Inflammatory macrophage (primary cell): ENCODE measurements around the gene TBC1D14.

Experiments used
- DNase-seq, 2 donors: peaks; one replicate each; pipeline ENCODE4 v3.0.0-alpha.2; 2020 to 2022

TBC1D14 gene

DNA sequence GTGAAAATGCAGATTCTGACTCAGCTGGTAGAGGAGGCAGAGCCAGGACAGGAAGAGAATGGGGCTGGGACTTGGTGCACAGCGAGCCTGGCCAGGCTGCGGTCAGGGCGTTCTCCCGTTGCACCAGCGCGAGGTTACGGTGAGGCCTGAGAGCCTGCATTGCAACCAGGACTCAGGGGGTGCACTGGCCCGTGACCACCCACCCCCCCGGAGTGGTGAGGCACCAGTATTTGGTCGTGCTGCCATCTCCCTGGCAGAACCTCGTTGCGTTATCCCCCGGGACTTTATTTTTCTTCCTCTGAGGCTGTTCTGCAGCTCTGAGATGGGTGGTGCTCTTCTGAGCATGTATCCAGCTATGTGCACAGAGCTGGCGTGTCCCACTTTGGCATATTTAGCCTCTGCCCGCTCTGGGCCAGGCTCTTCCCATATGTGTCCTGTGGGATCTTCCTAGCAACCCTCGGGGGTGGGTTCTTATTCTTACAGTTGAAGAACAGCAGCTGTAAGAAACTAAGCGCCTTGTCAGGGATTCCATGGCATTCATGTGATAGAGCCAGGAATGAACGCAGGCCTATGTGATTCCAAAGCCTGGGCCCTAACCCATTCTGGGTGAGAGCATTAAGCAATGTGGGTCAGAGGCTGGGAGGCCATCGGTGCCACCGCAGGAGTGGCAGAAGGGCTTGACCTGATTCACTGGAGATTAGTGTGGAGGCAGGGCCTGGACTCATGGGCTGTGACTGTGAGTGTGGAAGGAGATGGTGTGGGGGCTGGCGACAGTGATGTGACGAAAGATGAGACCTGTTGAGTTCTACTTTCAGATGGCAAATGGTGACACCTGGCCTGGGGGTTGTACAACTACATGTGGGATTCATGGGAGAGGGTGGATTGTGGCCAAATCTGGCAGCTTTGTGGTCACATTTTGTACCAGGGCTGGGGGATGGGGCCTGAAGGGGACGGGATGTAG lies 136.6 kb downstream of the TBC1D14 start:
- no peak for DNase-seq

DNA sequence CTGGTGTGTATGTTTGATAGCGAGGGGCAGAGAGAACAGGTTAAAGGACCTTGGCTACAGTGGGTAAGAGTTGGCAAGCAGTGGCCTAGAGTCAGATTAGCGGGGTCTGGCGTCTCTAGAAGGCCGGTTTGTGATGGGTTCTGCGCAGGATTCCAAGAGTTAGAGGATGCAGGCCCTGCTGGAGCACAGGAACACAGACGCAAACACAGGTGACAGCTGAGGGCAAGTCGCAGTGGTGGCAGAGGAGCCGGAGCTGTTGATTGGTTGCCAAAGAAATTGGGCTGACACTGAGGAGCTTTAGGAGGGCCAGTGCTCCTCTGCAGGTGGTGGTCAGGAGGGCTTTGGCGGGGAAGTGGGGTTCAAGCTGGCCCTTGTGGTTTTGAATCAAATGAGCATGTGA lies 137.3 kb downstream of the TBC1D14 start:
- no peak for DNase-seq

DNA sequence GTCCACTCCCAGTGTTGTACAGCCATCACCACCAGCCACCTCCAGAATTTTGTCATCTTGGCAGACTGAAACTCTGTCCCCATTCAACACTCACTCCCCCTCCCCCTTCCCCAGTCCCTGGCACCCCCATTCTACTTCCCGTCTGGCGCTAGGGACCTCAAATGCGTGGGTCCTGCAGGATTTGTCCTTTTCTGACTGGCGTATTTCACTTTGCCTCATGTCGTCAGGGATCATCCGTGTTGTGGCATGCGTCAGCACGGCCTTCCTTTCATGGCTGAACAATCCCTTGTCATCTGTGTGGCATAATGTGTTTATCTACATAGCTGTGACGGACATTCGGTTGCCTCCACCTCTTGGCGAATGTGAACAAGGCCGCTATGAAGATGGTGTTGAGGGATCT lies 139.0 kb downstream of the TBC1D14 start:
- no peak for DNase-seq

DNA sequence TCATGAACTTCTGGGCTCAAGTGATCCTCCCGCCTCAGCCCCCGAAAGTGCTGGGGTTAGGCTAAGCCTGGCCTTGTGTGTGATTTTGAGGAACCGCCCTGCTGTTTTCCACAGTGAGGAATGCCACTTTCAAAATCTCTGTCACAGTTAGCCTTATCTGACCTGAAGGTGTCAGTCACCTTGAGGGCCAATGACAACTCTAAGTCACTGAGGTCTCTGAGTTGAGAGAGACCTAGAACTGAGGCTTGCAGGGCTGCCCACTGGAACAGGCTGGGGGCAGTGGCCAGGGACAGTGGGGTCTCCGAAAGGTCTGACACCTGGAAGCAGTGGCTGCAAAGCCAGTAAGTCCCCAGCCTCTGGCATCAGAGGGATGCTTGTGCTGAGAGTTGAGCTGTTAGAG lies 139.7 kb downstream of the TBC1D14 start:
- no peak for DNase-seq

DNA sequence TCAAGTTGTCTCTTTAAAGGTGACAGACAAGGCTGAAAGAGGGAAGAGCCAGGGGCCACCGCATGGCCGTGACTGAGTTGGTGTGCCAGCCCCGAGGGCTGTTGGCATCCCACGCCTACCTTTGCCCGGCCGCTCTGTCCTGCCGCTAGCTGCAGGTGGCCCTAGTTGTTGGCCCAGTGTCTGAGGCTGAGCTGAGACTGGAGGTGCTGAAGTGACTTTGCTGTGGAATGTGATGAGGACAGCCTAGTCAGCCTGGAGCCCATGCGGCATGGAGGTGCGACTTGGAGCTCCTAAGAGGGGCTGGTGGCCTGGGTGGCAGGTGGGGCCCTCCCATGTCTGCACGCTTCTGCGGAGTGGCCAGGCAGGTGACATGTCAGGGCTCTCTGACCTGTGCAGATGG lies 140.1 kb downstream of the TBC1D14 start:
- no peak for DNase-seq

DNA sequence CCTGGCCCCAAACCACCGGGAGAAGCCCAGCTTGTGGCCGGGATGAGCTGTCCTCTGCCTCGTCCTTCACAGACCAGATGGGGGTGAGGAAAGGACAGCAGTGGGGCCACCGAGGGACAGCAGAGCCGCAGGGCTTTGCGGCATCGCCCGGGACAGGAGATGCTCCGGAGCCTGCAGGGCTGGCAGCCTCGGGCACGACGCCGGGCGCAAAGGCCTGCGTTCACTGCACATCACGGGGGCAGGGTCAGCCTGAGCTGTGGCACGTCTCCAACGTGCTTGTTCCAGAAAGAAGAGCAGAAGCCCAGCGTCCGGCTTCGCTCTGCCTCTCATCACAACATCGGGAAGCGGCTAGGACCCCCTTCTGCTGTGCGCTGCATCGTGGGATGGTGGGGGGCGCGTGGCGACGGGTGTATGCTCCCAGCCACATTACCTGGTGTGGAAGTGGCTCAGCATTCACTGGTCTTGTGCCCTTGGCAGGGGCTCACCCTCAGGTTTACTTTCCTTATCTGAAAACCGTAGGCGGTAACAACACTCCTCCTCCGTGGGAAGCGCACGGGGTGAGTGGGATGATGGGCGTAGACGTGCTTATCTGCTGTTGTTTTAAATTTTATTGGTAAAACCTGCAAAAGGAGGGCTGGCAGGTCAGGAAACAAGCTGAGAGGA lies 141.0 kb downstream of the TBC1D14 start:
- no peak for DNase-seq

DNA sequence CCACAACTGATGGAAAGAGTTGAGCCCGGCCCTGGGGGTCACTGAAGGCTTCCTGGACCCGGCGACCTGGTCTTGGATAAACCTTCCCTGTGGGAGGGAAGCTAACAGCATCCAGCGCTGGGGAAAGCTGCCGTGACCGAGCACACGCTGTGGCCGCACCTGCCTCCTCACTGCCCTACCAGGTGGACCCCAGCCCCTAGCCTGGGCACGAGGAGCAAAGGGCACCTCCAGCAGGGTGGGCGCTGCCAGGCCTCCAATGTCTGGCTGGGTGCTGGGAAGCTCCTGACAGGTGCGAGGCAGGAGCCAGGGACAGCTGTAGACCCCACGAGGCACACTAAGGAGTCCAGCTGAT lies 141.5 kb downstream of the TBC1D14 start:
- DNase-seq: no peak

DNA sequence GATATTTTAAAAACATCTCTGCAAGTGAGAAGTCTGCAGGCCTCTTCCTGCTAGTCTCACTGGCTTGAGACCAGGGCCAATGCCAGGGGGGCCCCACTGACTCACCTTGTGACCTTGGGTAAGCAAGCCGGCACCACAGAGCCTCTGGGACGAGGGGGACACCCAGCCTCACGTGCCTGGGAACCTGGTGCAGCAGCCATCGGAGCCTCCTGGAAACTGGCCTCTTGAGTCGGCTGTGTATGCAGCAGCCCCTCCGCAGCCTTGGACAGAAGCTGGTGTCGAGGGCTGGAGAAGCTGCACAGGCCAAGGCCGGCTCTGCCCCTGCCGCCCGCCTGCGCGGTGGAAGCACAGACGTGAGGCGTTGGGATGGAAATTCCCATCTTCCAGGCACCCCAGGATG lies 142.3 kb downstream of the TBC1D14 start:
- no peak for DNase-seq

DNA sequence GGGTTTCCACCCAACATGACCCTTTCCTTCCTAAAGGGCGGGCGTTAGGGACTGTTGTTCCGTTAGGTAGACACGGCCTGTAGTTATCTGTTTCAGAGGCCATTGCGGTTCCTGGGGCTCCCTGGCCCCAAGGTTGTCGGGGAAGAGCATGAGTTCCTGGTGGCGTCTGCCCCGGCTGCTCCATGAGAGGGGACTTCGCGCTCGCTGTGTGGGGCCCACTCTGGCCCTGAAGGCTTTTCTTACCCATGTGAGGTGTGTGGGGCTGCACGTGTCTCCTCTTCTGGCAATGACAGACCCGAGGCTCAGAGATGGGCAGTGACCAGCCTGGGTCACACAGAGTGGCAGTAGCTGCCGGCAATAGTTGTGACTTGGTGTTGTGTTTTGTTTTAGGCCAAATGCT lies 142.7 kb downstream of the TBC1D14 start:
- DNase-seq: no peak

DNA sequence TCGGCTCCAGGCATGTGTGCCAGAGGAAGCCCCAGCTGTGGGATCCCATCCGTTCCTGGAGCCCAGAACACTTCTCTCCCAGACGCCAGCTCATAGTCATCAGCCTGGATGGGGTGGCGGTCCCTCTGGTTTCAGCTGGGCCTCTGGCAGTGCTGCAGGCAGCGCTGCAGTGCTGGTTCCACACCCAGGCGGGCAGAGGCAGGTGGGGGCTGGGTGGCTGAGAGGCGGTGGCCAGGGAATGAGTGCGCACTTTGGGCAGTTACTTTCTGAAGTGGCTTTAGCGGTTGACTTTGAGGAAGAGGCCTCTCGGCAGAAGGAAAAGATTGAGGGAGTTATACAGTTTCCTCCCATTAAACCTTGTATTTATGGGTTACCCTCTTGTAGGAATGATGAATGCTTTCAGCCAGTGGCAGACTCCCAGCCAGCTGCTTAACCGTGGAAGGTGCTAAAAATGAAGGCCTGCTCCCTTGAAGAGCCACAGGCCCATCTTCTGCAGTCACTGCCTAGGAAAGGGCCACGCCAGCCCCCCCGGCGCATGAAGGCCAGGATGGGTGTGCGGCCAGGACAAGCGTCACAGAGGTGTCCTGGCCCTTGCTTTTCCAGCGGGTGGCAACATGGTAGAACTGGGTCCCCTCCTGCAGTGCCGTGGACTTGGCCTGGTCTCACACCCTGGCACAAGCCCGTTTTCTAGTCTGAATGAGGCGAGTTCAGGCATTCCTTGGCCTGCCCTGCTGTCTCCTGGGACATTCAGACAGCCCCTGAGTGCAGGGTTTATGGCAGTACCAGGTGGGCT lies 143.5 kb downstream of the TBC1D14 start:
- DNase-seq: peak; percentile 51 to 55

DNA sequence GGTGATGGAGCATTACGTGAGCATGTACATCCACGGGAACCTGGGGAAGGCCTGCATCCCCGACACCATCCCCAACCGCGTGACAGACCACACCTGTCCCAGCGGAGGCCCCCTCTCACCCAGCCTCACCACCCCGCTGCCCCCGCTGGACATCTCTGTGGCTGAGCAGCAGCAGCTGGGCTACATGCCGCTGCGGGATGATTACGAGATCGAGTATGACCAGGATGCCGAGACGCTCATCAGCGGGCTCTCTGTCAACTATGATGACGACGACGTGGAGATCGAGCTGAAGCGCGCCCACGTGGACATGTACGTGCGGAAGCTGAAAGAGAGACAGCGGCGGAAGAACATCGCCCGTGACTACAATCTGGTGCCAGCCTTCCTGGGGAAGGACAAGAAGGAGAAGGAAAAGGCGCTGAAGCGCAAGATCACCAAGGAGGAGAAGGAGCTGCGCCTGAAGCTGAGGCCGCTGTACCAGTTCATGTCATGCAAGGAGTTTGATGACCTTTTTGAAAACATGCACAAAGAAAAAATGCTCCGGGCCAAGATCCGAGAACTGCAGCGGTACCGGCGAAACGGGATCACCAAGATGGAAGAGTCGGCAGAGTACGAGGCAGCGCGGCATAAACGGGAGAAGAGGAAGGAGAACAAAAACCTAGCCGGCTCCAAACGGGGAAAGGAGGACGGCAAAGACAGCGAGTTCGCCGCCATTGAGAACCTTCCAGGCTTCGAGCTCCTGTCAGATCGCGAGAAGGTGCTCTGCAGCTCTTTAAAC lies 144.7 kb downstream of the TBC1D14 start:
- no peak for DNase-seq

DNA sequence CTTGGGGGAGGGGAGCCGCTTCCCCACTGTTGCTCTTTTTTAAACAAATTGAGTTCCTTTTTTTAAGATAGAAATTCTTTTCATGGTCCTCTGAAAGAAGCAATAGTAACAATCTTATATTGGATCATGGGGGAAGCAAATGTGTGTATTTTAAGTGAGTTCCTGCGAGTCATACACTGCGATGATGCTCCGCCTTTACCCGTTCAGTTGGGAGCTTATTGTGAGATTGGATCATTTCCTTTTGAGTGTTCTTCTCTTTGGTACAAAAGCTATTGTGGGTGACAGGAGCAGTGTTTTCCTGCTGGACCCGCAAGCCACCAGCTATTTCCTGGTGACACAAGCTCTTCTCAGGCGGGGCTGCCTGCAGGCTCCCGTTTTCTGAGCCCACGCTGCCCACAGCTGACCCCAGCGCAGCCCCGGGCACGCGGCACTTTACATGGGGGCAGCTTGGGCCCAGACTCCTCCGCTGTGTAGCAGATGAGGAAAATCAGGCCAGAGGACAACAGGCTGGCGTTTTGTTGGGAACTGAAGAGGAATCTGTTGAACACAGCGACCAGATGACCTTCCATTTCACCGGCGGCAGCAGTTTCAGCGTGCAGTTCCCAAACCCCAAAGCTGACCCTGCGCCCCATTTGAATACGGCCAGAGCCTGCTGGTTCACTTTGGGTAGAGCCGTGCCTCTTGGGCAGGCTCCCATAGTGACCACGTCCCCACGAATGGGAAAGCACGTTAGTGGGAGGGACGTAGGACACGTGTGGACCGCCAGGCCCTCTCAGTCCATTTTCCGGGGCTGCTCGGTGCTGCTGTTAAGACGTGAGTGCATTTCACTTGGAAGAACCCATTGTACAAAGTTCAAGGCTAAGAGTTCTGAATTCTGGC lies 145.7 kb downstream of the TBC1D14 start:
- no peak for DNase-seq

DNA sequence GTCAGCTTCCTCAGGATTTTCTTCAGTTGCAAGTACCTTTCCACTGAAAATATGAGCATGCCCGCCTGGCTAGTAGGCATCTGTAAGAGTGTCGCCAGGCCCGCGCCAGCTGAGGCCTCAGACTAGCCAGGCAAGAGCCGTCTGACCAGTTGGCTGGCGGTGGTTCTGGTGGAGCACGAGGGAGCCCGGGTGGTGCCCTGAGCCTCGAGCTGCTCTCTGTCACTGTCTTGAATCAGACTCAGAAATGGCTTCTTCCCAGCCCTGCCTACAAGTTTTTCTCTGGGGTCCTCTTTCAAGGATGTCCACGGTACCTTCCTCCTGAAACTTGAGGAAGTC lies 146.3 kb downstream of the TBC1D14 start:
- no peak for DNase-seq

DNA sequence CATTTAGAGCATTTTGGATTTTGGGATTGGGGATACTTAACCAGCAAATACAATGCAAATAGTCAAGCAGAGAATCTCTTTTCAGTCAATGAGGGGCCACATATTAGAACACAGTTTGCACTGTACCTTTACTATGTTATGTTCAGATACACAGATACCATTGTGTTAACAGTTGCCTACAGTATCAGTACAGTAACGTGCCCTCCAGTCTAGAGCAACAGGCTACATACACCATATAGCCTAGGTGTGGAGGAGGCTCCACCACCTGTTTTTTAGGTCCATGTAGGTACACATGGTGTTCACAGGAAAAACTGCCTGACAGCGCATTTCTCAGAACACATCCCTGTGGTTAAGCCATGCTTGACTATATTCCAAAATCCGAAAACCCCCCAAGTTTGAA lies 149.2 kb downstream of the TBC1D14 start:
- no peak for DNase-seq

DNA sequence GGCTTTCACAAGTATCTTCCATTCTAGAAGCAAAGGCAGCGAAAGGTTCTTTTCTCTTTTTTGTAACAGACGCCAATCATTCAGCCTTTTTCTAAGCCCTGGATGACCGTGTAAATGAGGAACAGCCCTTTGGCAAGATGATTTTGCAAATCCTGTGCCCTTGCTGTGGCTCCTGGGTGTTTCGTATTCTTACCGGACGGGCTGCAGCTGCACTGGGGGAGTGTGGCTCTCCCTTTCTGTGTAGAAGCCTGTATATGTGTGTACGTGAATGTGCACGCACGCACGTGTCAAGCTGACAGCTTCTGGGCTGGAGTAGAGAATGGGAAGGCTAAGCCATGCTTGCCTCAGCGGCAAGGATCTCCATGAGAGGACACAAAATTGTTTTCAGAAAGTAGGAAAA lies 150.0 kb downstream of the TBC1D14 start:
- peak; percentile 75 to 79 for DNase-seq

DNA sequence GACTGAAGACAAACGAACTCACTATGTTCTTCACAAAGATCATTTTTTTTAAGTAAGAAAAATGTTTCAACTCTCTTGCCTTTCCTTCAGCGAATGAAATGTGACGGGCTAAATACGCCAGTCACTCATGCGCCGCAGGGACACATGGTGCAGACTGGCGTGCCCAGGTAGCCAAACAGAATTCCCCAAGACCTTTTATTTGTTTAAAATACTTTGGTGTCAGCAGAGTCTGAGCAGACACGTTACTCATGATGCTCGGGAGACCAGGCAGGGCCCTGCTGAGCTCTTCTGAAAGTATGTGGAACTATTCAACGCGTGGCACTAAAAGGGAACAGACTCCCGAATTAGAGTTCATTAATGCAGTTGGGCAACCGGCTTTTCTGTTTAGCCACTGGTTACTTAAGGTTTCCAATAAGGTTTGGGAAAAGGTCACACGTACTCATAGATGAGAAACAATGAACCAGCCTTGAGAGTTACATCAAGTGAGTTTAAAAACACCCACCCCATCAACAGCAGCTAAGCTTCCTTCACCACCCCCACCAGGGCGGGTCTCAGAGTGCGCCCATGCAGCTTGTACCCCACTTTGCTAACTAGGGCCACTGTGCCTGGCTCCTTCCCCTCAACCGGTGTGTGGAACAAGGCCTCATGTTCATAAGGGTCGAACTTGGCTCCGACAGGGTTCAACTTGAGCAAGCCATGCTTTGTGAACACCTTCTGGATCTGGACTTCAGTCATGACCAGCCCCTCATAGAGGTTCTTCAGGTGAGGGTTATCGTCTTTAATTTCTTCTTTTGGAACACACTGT lies 150.9 kb downstream of the TBC1D14 start:
- peak; percentile 78 to 80 for DNase-seq

DNA sequence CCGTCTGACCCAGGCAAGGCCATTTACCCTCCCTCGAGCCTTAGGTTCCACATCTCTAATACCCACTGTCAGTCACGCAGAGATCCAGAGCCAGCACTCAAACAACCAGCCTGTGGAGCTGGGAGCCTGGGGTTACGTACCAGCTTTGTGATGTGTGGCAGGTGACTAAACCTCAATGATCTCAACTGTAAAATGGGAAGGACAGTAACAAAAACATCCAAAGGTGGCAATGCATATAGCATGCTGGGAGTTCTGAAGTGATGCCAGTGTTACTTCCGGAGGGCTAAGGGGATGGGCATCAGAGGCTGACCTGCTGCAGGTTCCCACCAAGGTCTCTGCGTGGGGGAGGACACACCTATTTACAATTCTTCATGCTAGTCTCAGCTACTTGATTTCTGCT lies 152.2 kb downstream of the TBC1D14 start:
- DNase-seq: no peak

DNA sequence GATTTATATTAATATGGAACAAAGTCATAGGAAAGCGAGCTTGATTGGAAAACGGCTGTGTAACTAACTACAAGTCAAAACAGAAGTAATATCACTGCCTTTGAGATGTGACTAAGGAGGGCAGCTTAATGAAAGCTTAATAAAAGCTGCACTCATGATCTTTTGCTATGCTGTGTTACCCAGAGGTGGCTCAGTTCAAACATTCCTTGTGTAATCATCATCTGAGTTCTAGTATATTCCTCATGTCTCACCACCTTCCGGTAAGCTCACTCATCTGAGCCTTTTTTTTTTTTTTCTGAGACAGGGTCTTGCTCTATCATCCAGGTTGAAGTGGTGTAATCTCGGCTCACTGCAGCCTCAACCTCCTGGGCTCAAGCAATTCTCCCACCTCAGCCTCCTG lies 153.2 kb downstream of the TBC1D14 start:
- no peak for DNase-seq

DNA sequence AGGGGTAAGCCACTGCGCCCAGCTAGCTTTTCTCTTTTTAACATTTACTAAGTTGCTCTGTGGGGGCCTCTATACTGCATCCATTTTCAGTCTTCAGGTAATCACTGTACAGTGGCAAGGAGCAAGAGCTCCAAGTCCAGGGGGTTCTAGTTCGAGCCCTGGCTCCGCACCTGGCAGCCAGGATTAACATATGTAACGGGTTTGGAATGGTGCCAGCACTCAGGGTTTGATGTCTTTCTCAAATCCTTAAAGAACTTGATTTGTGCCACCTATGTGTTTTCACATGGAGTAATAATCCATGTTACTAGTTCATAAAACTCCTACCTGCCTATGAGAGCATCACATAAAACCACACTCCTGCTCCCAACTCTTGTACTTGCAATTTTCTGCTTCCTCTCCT lies 153.7 kb downstream of the TBC1D14 start:
- DNase-seq: no peak

DNA sequence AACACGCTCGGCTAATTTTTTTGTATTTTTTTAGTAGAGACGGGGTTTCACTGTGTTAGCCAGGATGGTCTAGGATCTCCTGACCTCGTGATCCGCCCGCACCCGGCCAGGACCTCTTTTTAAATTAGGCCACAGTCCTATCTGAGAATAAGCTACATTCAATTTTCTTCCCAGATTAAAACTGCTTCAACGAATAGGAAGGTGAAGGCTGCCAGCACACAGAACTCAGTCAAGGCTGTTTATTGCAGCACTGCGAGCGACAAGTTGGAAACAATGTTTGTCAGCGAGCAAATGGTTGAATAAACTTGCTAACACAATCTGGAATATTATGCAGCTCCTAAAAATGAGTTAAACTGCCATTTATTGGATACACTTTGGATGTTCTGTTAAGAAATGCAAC lies 156.4 kb downstream of the TBC1D14 start:
- DNase-seq: no peak

DNA sequence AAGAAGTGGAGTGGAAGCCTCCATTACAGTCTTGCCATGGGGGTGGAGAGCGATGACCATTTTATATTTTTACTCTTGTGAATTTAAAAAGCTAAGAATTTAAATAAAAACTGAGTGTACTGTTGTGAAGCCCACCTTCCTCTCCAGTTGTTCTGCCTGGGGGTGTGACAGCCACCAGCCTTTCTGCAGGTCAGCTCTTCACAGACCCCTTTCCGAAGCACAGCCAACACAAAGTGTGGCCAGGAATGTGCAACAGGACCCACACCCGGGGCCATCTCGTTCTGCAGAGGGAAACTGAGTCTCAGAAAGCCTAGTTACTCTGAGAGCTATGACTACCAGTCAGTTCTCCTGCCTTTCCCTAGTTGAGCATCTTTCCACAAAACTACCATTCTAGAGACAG lies 156.9 kb downstream of the TBC1D14 start:
- no peak for DNase-seq
